HCT116 (cell line): Measurements from ENCODE around the gene IFRD2.

Source experiments
- EZH2phosphoT487 ChIP-seq: fragments of 200-600 bp; IDR thresholded peaks from 2 replicates; pipeline ENCODE4 v1.6.1; 2018; ENCODE audit warnings: antibody characterized with exemption, borderline replicate concordance
- JUND ChIP-seq: IDR thresholded peaks from 2 replicates; pipeline ENCODE4 v1.6.1; 2012
- MAX ChIP-seq: IDR thresholded peaks from 2 replicates; pipeline ENCODE4 v1.6.1; 2012
- POLR2A ChIP-seq: IDR thresholded peaks from 2 replicates; pipeline ENCODE4 v1.7.0; 2011; ENCODE audit warnings: borderline replicate concordance; ENCODE audit not compliant: insufficient read depth, insufficient read length; ENCODE audit errors: extremely low read depth
- RAD21 ChIP-seq: IDR thresholded peaks from 2 replicates; pipeline ENCODE4 v1.6.1; 2012; ENCODE audit warnings: low read depth, mild to moderate bottlenecking
- SRF ChIP-seq: IDR thresholded peaks from 2 replicates; pipeline ENCODE4 v1.6.1; 2012; ENCODE audit warnings: low read depth
- TF ChIP-seq, protein P1 (sequence below), 3 experiments: fragments of 200-600 bp in 1 of 3; sonication (generic) in 1 of 3; IDR thresholded peaks in 2 of 3; conservative IDR thresholded peaks in 1 of 3; 2 replicates each; pipeline ENCODE4 v1.5.1; 2012 to 2017; ENCODE audit warnings: low read depth in 2 of 3, low read length in 2 of 3, antibody characterized with exemption in 1 of 3, borderline replicate concordance in 1 of 3, control low read depth in 1 of 3, mild to moderate bottlenecking in 1 of 3, mixed read lengths in 1 of 3, mixed run types in 1 of 3, moderate library complexity in 1 of 3; ENCODE audit not compliant: insufficient read depth in 1 of 3

- no peak for TF ChIP-seq JUND
- TF ChIP-seq, protein P1, sequence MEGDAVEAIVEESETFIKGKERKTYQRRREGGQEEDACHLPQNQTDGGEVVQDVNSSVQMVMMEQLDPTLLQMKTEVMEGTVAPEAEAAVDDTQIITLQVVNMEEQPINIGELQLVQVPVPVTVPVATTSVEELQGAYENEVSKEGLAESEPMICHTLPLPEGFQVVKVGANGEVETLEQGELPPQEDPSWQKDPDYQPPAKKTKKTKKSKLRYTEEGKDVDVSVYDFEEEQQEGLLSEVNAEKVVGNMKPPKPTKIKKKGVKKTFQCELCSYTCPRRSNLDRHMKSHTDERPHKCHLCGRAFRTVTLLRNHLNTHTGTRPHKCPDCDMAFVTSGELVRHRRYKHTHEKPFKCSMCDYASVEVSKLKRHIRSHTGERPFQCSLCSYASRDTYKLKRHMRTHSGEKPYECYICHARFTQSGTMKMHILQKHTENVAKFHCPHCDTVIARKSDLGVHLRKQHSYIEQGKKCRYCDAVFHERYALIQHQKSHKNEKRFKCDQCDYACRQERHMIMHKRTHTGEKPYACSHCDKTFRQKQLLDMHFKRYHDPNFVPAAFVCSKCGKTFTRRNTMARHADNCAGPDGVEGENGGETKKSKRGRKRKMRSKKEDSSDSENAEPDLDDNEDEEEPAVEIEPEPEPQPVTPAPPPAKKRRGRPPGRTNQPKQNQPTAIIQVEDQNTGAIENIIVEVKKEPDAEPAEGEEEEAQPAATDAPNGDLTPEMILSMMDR (IDR thresholded peaks at IDR 0.05 in 2 of 3, conservative IDR thresholded peaks at IDR 0.05 in 1 of 3; ENCODE audit: borderline replicate concordance in 1 of 3, insufficient read depth in 1 of 3, low read depth in 2 of 3, low read length in 2 of 3) = no peak
- no peak for TF ChIP-seq MAX
- TF ChIP-seq POLR2A = no peak
- no peak for TF ChIP-seq EZH2phosphoT487
- TF ChIP-seq SRF = no peak
- no peak for TF ChIP-seq RAD21
Observed at GRCh38 chr3:50323614-50324199, 31.5 kb upstream of the IFRD2 start.
